AG09309 (cell line): Measurements from ENCODE around the gene MARVELD1.
"Not testable (repeated sequence)": the region's sequence is repeated elsewhere in the genome, so short reads cannot be mapped to it uniquely, and the experiment has no call there.

Experiments
- DNase-seq: peaks from one replicate; pipeline ENCODE4 v3.0.0-alpha.2; 2010; ENCODE audit warnings: low read depth
- H3K4me3 ChIP-seq: 2 replicates; pipeline ENCODE4 v1.5.1; 2011; ENCODE audit warnings: mild to moderate bottlenecking, low read depth, low read length, moderate library complexity; ENCODE audit not compliant: control insufficient read depth
- CTCF ChIP-seq: IDR thresholded peaks from 2 replicates; pipeline ENCODE4 v1.5.1; 2011; ENCODE audit warnings: mild to moderate bottlenecking, low read depth, low read length, inconsistent platforms; ENCODE audit not compliant: insufficient read depth, control insufficient read depth; ENCODE audit errors: missing control alignments

Gene MARVELD1

GRCh38 chr10:97685395-97685958, 28.1 kb upstream of the MARVELD1 start:
- TF ChIP-seq CTCF, result peak; percentile 53
- DNase-seq, result no peak
- H3K4me3 ChIP-seq, result peak overlapping the region; percentile 47

- H3K4me3 ChIP-seq, result peak overlapping the region; percentile 47
- TF ChIP-seq CTCF, result no peak
- DNase-seq, result no peak
Measured at GRCh38 chr10:97686301-97686961, 27.1 kb upstream of the MARVELD1 start.

GRCh38 chr10:97686962-97687784, 26.4 kb upstream of the MARVELD1 start, which contains the start of gene AVPI1:
TSS of gene AVPI1 (minus strand) at chr10:97687241. CDS start at chr10:97679905, 7,336 bp downstream.
- DNase-seq, result peak; percentile 92
- no peak for TF ChIP-seq CTCF
- H3K4me3 ChIP-seq, result peak within 1 kb of the TSS; percentile 47

- H3K4me3 ChIP-seq, result peak overlapping the region; percentile 12; the same call in 1 of the 2 replicates
- TF ChIP-seq CTCF, result no peak
- peak; percentile 89 for DNase-seq
Measured at GRCh38 chr10:97687785-97688781, 25.4 kb upstream of the MARVELD1 start.

- peak; percentile 97 for DNase-seq
- no peak overlapping the region for H3K4me3 ChIP-seq
- TF ChIP-seq CTCF, result no peak
Measured at GRCh38 chr10:97689559-97690020, 23.9 kb upstream of the MARVELD1 start.

- DNase-seq, result no peak
- no peak for TF ChIP-seq CTCF
- H3K4me3 ChIP-seq, result no peak overlapping the region
Measured at GRCh38 chr10:97690133-97690532, 23.4 kb upstream of the MARVELD1 start.

GRCh38 chr10:97698072-97698655, 15.4 kb upstream of the MARVELD1 start:
- DNase-seq, H3K4me3 ChIP-seq: not testable (repeated sequence)
